SK-N-SH (cell line): ENCODE results near the gene MED22. TPM values are rescaled to one million over a fixed set of nuclear protein-coding genes. Genes with fewer than 3 reads are reported as not detected.
A peak's percentile ranks its signal among the peaks of the same experiment; 100 is the strongest.

Experiments used
- CTCF ChIA-PET: fragments of 300-600, 350-600 bp; formaldehyde crosslinking; extraction: SDS; loops from one replicate; lab custom pipeline; 2021; lab: Yijun Ruan, JAX
- POLR2A ChIA-PET: fragments of 350-600 bp; sonication (Branson Sonifier 250); formaldehyde crosslinking; extraction: SDS; loops from one replicate; lab custom pipeline; 2020; ENCODE audit warnings: antibody characterized with exemption, inconsistent platforms; lab: Yijun Ruan, JAX
- DNase-seq: peaks from one replicate; pipeline ENCODE4 v3.0.0; 2012
- H2AFZ ChIP-seq: fragments of 200-600 bp; sonication (generic); 2 replicates; pipeline ENCODE4 v1.8.1; 2016; ENCODE audit warnings: antibody characterized with exemption, mild to moderate bottlenecking, low read depth
- H3F3A ChIP-seq: fragments of 200-600 bp; sonication (generic); replicated peaks from 2 replicates; pipeline ENCODE3; 2016; ENCODE audit warnings: antibody characterized with exemption, mild to moderate bottlenecking; ENCODE audit not compliant: insufficient read depth
- H3K27ac ChIP-seq, 2 experiments: fragments of 200-500 bp in 1 of 2; fragments of 200-600 bp in 1 of 2; sonication (Bioruptor generic) in 1 of 2; sonication (generic), shearing (Covaris generic) in 1 of 2; 2 replicates each; pipeline versions ENCODE4 v1.5.1 to v1.6.1; 2014 to 2016; ENCODE audit warnings: low read depth in 2 of 2, inconsistent platforms in 1 of 2, low read length in 1 of 2, mild to moderate bottlenecking in 1 of 2, mixed read lengths in 1 of 2
- H3K27me3 ChIP-seq: fragments of 200-600 bp; sonication (generic), shearing (Covaris generic); 2 replicates; pipeline ENCODE4 v1.6.1; 2016; ENCODE audit warnings: mixed run types; ENCODE audit not compliant: insufficient read depth
- H3K36me3 ChIP-seq, 2 experiments: fragments of 200-500 bp in 1 of 2; fragments of 200-600 bp in 1 of 2; sonication (Bioruptor generic) in 1 of 2; sonication (generic) in 1 of 2; replicated peaks in 1 of 2; 2 replicates each; pipeline versions ENCODE3 to v1.5.1; 2014 to 2016; ENCODE audit warnings: low read length in 1 of 2, mild to moderate bottlenecking in 1 of 2; ENCODE audit not compliant: insufficient read depth in 2 of 2, control insufficient read depth in 1 of 2
- H3K4me1 ChIP-seq, 2 experiments: fragments of 200-500 bp in 1 of 2; fragments of 200-600 bp in 1 of 2; sonication (Bioruptor generic) in 1 of 2; sonication (generic), shearing (Covaris generic) in 1 of 2; 2 replicates each; pipeline versions ENCODE4 v1.5.1 to v1.6.1; 2014 to 2016; ENCODE audit warnings: low read depth in 1 of 2, low read length in 1 of 2, mixed run types in 1 of 2; ENCODE audit not compliant: insufficient read depth in 2 of 2, control insufficient read depth in 1 of 2
- H3K4me2 ChIP-seq: fragments of 200-600 bp; sonication (generic), shearing (Covaris generic); 2 replicates; pipeline ENCODE4 v1.6.1; 2017; ENCODE audit warnings: mixed run types
- H3K4me3 ChIP-seq, 2 experiments: fragments of 200-500 bp in 1 of 2; fragments of 200-600 bp in 1 of 2; sonication (Bioruptor generic) in 1 of 2; sonication (generic), shearing (Covaris generic) in 1 of 2; 2 replicates each; pipeline versions ENCODE4 v1.5.1 to v1.8.1; 2014 to 2016; ENCODE audit warnings: low read depth in 2 of 2, inconsistent platforms in 1 of 2, low read length in 1 of 2, mild to moderate bottlenecking in 1 of 2, mixed read lengths in 1 of 2, moderate library complexity in 1 of 2
- H3K79me2 ChIP-seq: fragments of 200-600 bp; sonication (generic); 2 replicates; pipeline ENCODE4 v1.8.1; 2017; ENCODE audit warnings: mild to moderate bottlenecking; ENCODE audit not compliant: insufficient read depth
- H3K9ac ChIP-seq: fragments of 200-600 bp; sonication (generic); 2 replicates; pipeline ENCODE4 v1.6.1; 2017; ENCODE audit warnings: mixed run types
- H3K9me2 ChIP-seq: fragments of 200-600 bp; sonication (generic); 2 replicates; pipeline ENCODE4 v1.6.1; 2017; ENCODE audit warnings: mixed run types
- H3K9me3 ChIP-seq: fragments of 200-600 bp; sonication (generic); 2 replicates; pipeline ENCODE4 v1.6.1; 2017; ENCODE audit warnings: mixed run types, mild to moderate bottlenecking, moderate library complexity
- H4K20me1 ChIP-seq: fragments of 200-600 bp; sonication (generic); 2 replicates; pipeline ENCODE4 v1.6.1; 2017; ENCODE audit warnings: mild to moderate bottlenecking, mixed run types; ENCODE audit not compliant: insufficient read depth
- CHD2 ChIP-seq: fragments of 150-350 bp; IDR thresholded peaks from 2 replicates; pipeline ENCODE4 v1.6.1; 2018; ENCODE audit warnings: low read length; ENCODE audit not compliant: partially characterized antibody
- ELF1 ChIP-seq: IDR thresholded peaks from 2 replicates; pipeline ENCODE4 v1.4.0; 2012
- EZH2phosphoT487 ChIP-seq: fragments of 200-600 bp; sonication (generic); IDR thresholded peaks from 2 replicates; pipeline ENCODE4 v1.6.1; 2017; ENCODE audit warnings: low read depth, mixed run types, mild to moderate bottlenecking, antibody characterized with exemption, moderate library complexity, borderline replicate concordance
- FOXJ3 ChIP-seq: sonication (generic); formaldehyde crosslinking; IDR thresholded peaks from 2 replicates; pipeline ENCODE4 v1.5.1; 2020; ENCODE audit warnings: mild to moderate bottlenecking, missing genetic modification reagents
- FOXM1 ChIP-seq: IDR thresholded peaks from 2 replicates; pipeline ENCODE4 v1.4.0; 2012; ENCODE audit warnings: low read depth, mild to moderate bottlenecking
- GABPA ChIP-seq: IDR thresholded peaks from 2 replicates; pipeline ENCODE4 v1.4.0; 2012; ENCODE audit warnings: low read depth, mild to moderate bottlenecking
- JUND ChIP-seq: IDR thresholded peaks from 2 replicates; pipeline ENCODE4 v1.4.0; 2012
- MXI1 ChIP-seq: IDR thresholded peaks from 2 replicates; pipeline ENCODE4 v1.6.1; 2012; ENCODE audit warnings: mild to moderate bottlenecking, low read depth, low read length, improper control_type of control experiment
- POLR2AphosphoS5 ChIP-seq: IDR thresholded peaks from 2 replicates; pipeline ENCODE4 v1.6.1; 2012; ENCODE audit warnings: low read depth, low read length
- RAD21 ChIP-seq: IDR thresholded peaks from 2 replicates; pipeline ENCODE4 v1.6.1; 2012; ENCODE audit warnings: mild to moderate bottlenecking, low read length
- RFX5 ChIP-seq: IDR thresholded peaks from 2 replicates; pipeline ENCODE4 v1.6.1; 2012; ENCODE audit warnings: mild to moderate bottlenecking, improper control_type of control experiment, low read length
- SIN3A ChIP-seq: IDR thresholded peaks from 2 replicates; pipeline ENCODE4 v1.6.1; 2012; ENCODE audit warnings: low read depth, mild to moderate bottlenecking, low read length, moderate library complexity, borderline replicate concordance
- TCF12 ChIP-seq: IDR thresholded peaks from 2 replicates; pipeline ENCODE4 v1.4.0; 2012
- TEAD4 ChIP-seq: IDR thresholded peaks from 2 replicates; pipeline ENCODE4 v1.4.0; 2012; ENCODE audit warnings: mild to moderate bottlenecking, borderline replicate concordance; ENCODE audit not compliant: insufficient read depth
- YY1 ChIP-seq: IDR thresholded peaks from 2 replicates; pipeline ENCODE4 v1.4.0; 2012; ENCODE audit warnings: low read depth, mild to moderate bottlenecking
- WGBS: methylation state at CpG from one replicate; pipeline ENCODE4 v1.1.6; 2017; ENCODE audit warnings: low lambda C conversion rate; 5-methylcytosine and 5-hydroxymethylcytosine counted together
- polyA plus RNA-seq, 3 experiments: library from polyadenylated mRNA; depleted of rRNA; stranded (reverse); fragments of >200 nt; gene quantifications; 2 replicates each; pipeline ENCODE4 v1.2.3, GENCODE V29; 2012
- TF ChIP-seq, protein P1 (sequence below): IDR thresholded peaks from 2 replicates; pipeline ENCODE4 v1.4.0; 2012; ENCODE audit warnings: low read depth, borderline replicate concordance
- TF ChIP-seq, protein P2 (sequence below): IDR thresholded peaks from 2 replicates; pipeline ENCODE4; 2012
- TF ChIP-seq, protein P3 (sequence below): fragments of 200-600 bp; sonication (generic); IDR thresholded peaks from 2 replicates; pipeline ENCODE4 v1.6.1; 2017; ENCODE audit warnings: antibody characterized with exemption, mild to moderate bottlenecking, moderate library complexity
- TF ChIP-seq, protein P4 (sequence below): fragments of 150-350 bp; IDR thresholded peaks from 2 replicates; pipeline ENCODE4 v1.6.1; 2017; ENCODE audit warnings: antibody characterized with exemption, low read length, low read depth, borderline replicate concordance
- TF ChIP-seq, protein P5 (sequence below): IDR thresholded peaks from 2 replicates; pipeline ENCODE4 v1.4.0; 2012; ENCODE audit warnings: low read depth, borderline replicate concordance

MED22 gene
- polyA plus RNA-seq, 1 of the 3 experiments (the other 2 are of a cell fraction) = 27.9 TPM

DNA sequence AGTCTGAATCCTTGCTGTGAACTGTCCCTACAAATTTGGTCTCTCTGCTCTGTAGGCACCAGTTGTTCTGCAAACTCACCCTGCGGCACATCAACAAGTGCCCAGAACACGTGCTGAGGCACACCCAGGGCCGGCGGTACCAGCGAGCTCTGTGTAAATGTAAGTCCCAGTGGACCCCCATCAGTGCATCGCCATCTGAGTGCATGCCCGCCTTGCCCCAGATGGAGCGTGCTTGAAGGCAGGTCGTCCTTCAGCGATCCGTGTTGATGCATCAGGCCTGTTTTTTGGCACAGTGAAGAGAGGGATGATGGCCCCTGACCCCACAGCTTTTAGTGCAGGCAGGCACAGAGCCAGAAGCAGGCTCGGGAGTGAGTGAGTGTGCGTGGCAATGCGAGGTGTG is 9.7 kb upstream of the MED22 start (continued):
- TF ChIP-seq, protein P1, sequence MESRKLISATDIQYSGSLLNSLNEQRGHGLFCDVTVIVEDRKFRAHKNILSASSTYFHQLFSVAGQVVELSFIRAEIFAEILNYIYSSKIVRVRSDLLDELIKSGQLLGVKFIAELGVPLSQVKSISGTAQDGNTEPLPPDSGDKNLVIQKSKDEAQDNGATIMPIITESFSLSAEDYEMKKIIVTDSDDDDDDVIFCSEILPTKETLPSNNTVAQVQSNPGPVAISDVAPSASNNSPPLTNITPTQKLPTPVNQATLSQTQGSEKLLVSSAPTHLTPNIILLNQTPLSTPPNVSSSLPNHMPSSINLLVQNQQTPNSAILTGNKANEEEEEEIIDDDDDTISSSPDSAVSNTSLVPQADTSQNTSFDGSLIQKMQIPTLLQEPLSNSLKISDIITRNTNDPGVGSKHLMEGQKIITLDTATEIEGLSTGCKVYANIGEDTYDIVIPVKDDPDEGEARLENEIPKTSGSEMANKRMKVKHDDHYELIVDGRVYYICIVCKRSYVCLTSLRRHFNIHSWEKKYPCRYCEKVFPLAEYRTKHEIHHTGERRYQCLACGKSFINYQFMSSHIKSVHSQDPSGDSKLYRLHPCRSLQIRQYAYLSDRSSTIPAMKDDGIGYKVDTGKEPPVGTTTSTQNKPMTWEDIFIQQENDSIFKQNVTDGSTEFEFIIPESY = no peak
- TF ChIP-seq, protein P2, sequence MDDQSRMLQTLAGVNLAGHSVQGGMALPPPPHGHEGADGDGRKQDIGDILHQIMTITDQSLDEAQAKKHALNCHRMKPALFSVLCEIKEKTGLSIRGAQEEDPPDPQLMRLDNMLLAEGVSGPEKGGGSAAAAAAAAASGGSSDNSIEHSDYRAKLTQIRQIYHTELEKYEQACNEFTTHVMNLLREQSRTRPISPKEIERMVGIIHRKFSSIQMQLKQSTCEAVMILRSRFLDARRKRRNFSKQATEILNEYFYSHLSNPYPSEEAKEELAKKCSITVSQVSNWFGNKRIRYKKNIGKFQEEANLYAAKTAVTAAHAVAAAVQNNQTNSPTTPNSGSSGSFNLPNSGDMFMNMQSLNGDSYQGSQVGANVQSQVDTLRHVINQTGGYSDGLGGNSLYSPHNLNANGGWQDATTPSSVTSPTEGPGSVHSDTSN = no peak

DNA sequence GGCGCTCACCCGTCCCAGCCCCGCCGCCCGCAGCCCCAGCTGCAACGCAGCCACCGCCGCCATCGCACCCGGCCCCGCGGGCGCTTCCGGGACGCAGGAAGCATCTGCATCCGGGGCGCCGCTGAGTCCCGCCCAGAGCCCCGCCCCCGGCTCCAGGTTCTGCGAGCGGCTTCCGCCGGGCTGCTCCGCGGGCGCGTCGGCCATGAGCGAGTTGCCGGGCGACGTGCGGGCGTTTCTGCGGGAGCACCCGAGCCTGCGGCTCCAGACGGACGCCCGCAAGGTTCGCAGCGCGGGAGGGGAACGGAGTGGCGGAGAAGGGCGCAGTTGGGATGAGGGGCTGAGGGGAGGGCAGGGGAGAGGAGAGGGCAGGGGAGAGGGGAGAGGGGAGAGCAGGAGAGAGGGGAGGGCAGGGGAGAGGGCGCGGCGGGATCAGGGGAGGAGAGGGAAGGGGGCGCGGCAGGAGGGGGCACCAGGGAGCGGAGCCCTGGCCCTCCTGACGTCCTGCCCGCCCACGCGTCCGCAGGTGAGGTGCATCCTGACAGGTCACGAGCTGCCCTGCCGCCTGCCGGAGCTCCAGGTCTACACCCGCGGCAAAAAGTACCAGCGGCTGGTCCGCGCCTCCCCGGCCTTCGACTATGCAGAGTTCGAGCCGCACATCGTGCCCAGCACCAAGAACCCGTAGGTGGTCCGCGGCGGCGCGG is 8.6 kb upstream of the MED22 start, which contains the start of the genes SURF1 and SURF2:
Gene SURF1, minus strand, starts transcription at position 97 of the 701 bp plus-strand sequence. Its CDS starts 34 bp downstream, at position 63.
Gene SURF2, plus strand, starts transcription at position 160 of the 701 bp plus-strand sequence. Its CDS starts 43 bp downstream, at position 203.
- ChIA-PET POLR2A (interaction anchor here (1.1 to 2.5 kb wide), 4 partner anchors 8 to 19 kb away, joined by 3 to 11 read pairs (median 3); partner anchors contain the start of genes MED22 and RPL7A), CTCF (interaction anchor here (0.9 to 1.9 kb wide), 8 partner anchors 9 to 176 kb away, joined by 3 to 7 read pairs (median 4); partner anchors contain the start of genes MED22, RPL7A and SLC2A6)
- Histone ChIP-seq H3K27me3 (no peaks in the 10 kb centered on the region), H3F3A (peaks cover 27% of the 10 kb centered on the region), H3K9ac (peak within 1 kb of the TSS; percentile 79), H3K36me3 (peaks cover 8 to 57% of the 10 kb centered on the region in 2 experiments), H3K4me3 (peak within 1 kb of the TSS; percentile 86 to 90), H3K9me2 (no peaks in the 10 kb centered on the region), H3K4me1 (peaks cover 13 to 33% of the 10 kb centered on the region in 2 experiments; a peak in 2 of 4 replicates), H3K9me3 (no peaks in the 10 kb centered on the region), H3K79me2 (peaks cover 45% of the 10 kb centered on the region), H3K27ac (peak within 1 kb of the TSS; percentile 34 to 68; a peak in 3 of 4 replicates), H2AFZ (no peak within 1 kb of the TSS), H4K20me1 (peaks cover 15% of the 10 kb centered on the region), H3K4me2 (peak within 1 kb of the TSS; percentile 97)
- peak; percentile 97 for DNase-seq
- WGBS = 1% methylated on average over 22 of the region's 78 CpGs
- TF ChIP-seq FOXM1 = no peak
- TF ChIP-seq ELF1 = peak; percentile 65
- TF ChIP-seq, protein P1 = no peak
- no peak for TF ChIP-seq EZH2phosphoT487
- TF ChIP-seq TEAD4 = no peak
- TF ChIP-seq, protein P3, sequence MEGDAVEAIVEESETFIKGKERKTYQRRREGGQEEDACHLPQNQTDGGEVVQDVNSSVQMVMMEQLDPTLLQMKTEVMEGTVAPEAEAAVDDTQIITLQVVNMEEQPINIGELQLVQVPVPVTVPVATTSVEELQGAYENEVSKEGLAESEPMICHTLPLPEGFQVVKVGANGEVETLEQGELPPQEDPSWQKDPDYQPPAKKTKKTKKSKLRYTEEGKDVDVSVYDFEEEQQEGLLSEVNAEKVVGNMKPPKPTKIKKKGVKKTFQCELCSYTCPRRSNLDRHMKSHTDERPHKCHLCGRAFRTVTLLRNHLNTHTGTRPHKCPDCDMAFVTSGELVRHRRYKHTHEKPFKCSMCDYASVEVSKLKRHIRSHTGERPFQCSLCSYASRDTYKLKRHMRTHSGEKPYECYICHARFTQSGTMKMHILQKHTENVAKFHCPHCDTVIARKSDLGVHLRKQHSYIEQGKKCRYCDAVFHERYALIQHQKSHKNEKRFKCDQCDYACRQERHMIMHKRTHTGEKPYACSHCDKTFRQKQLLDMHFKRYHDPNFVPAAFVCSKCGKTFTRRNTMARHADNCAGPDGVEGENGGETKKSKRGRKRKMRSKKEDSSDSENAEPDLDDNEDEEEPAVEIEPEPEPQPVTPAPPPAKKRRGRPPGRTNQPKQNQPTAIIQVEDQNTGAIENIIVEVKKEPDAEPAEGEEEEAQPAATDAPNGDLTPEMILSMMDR = no peak
- no peak for TF ChIP-seq FOXJ3 (CRISPR knock-in tag)
- TF ChIP-seq POLR2AphosphoS5 = peak; percentile 83
- TF ChIP-seq JUND = no peak
- TF ChIP-seq, protein P4, sequence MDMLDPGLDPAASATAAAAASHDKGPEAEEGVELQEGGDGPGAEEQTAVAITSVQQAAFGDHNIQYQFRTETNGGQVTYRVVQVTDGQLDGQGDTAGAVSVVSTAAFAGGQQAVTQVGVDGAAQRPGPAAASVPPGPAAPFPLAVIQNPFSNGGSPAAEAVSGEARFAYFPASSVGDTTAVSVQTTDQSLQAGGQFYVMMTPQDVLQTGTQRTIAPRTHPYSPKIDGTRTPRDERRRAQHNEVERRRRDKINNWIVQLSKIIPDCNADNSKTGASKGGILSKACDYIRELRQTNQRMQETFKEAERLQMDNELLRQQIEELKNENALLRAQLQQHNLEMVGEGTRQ = no peak
- peak; percentile 84 for TF ChIP-seq GABPA
- no peak for TF ChIP-seq RFX5
- TF ChIP-seq YY1 = peak; percentile 86
- TF ChIP-seq, protein P5, sequence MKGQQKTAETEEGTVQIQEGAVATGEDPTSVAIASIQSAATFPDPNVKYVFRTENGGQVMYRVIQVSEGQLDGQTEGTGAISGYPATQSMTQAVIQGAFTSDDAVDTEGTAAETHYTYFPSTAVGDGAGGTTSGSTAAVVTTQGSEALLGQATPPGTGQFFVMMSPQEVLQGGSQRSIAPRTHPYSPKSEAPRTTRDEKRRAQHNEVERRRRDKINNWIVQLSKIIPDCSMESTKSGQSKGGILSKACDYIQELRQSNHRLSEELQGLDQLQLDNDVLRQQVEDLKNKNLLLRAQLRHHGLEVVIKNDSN = peak; percentile 34; the same call in 1 of the 2 replicates
- TF ChIP-seq, protein P2 = no peak
- peak; percentile 77 for TF ChIP-seq MXI1
- TF ChIP-seq SIN3A = peak; percentile 81
- TF ChIP-seq TCF12 = no peak
- peak; percentile 76 for TF ChIP-seq CHD2
- TF ChIP-seq RAD21 = no peak
